NCI-H345 treated with DMSO at 0.1 percent for 48 hours (cell line): ENCODE data around the gene MTFR2.

Experiments used
- DNase-seq: peaks from one replicate; lab custom pipeline; 2025; ENCODE audit not compliant: unreplicated experiment; lab: John Stamatoyannopoulos, UW

Gene MTFR2

DNA sequence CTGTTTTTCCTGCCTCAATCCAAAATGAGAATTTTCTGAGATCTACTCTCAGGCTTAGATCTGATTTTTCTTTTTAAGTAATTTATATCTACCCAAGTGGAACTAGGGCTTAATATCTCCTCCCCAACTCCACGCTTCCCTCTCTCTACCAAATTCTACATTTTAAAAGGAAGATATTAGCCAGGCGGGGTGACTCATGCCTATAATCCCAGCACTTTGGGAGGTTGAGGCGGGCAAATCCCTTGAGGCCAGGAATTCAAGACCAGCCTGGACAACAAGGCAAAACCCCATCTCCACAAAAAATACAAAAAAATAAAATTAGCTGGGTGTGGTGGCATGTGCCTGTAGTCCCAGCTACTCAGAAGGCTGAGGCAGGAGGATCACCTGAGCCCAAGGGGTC, 61.0 kb downstream of the MTFR2 start:
- DNase-seq = no peak

DNA sequence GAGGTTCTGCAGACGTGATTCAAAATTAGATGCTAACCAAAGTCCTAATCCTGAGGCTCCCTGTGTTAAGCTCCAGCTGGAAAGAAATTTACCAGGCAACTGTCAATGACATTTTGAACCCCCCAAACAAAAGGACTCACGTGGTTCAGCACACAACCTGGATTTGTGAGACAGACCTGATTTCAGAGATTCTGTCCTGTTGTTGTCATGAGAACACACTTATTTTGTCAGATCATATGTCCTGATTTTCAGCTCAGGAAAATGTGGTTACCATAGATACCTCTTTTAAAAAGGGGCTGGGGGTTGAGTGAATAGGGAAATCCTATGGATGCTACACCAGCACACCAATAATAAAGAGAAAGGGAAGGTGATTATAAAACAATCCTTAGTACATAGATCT, 61.6 kb downstream of the MTFR2 start:
- no peak for DNase-seq

DNA sequence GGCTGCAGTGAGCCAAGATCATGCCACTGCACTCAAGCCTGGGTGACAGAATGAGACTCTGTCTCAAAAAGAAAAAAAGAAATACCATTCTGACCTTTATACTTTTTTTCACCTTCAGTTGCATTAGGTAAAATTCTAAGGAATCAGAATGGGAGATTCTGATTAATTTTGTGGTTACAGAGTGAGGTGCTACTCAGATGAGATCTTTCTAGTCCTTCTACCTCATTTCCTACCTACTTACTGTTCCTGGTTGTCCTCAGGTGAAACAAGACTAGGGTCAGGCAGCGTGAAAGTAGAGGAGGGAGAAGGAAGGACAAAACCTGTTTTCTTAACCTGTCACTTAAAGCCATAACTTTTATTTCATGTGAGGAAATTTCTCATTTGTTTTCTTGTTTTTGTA, 63.7 kb downstream of the MTFR2 start:
- no peak for DNase-seq

DNA sequence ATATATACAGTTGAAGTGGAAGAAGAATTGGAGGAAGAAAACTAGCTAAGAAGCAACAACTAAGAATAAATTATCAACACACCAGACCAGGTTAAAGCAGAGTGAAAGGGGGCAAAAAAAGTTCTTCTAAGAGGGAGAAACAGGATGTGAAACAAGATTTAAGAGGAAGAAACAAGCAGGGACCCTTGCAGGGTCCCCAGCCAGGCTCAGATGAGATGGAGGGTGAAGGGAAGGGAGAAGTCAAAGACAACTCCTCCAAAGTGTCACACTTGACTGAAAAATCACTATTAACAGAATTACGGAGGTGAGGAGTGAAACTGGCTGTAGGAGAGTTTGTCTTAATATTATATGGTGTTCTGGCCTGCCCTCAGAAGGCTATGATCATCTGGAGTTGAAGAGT, 65.4 kb downstream of the MTFR2 start:
- no peak for DNase-seq

DNA sequence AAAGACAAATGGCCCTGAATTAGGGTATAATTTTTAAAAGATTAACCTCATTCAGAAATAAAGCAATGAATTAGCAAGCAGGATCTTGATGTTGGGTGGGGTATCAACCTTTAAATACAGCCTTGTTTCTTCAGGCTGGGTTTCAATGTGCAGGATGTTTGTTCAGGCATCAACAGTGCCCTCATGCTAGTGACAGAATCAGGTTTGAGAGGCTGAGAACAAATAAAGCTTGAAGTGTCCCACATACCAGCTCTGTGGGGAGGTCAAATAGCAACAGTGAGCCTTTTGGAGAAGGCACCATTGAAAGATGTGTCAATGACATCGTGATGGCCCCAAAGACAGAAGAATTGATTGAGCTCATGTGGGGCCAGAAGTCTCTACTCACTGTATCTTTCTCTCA, 68.2 kb downstream of the MTFR2 start:
- DNase-seq = peak; percentile 7

DNA sequence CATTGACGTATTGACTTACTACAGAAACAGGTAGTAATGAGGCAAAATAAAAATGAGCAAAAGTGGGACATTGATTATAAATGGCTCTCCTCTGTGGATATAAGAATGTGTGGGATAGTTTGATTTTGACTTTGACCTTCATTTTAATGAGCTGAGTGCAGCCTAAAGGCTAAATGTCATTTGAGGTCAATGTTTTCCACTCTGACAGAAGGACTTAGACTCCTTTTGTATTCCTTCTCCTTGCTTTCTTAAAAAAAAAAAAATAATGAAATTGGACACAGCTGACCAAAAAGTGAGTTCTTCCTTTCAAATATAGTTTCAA, 68.6 kb downstream of the MTFR2 start:
- DNase-seq = no peak
